Measurements from ENCODE around the gene RNF169.

The RNF169 gene

GRCh38 chr11:74783241-74783871 is 34.7 kb downstream of the RNF169 start:
- Histone ChIP-seq H3K36me3 (ENCODE audit: control insufficient read depth in 1 of 2, insufficient read depth in 2 of 2, low read length in 2 of 2) (no peaks in the 10 kb centered on the region), H3K27me3 (ENCODE audit: control insufficient read depth in 1 of 2, insufficient read depth in 2 of 2, low read length in 2 of 2) (no peaks in the 10 kb centered on the region), H3K9ac (ENCODE audit: low read depth in 1 of 2, low read length in 2 of 2) (no peak overlapping the region), H3K27ac (ENCODE audit: low read depth, low read length) (no peak overlapping the region), H3K4me1 (ENCODE audit: control insufficient read depth in 1 of 2, insufficient read depth in 2 of 2, low read length in 2 of 2) (peaks cover 13 to 20% of the 10 kb centered on the region in 2 donors), H3K9me3 (ENCODE audit: control insufficient read depth in 1 of 2, low read length in 2 of 2) (no peaks in the 10 kb centered on the region), H3K4me3 (ENCODE audit: low read depth in 1 of 2, low read length in 2 of 2) (no peak overlapping the region)

- Histone ChIP-seq H3K4me1 (ENCODE audit: control insufficient read depth in 1 of 2, insufficient read depth in 2 of 2, low read length in 2 of 2) (peaks cover 13 to 20% of the 10 kb centered on the region in 2 donors), H3K36me3 (ENCODE audit: control insufficient read depth in 1 of 2, insufficient read depth in 2 of 2, low read length in 2 of 2) (no peaks in the 10 kb centered on the region), H3K27me3 (ENCODE audit: control insufficient read depth in 1 of 2, insufficient read depth in 2 of 2, low read length in 2 of 2) (no peaks in the 10 kb centered on the region), H3K27ac (ENCODE audit: low read depth, low read length) (no peak overlapping the region), H3K4me3 (ENCODE audit: low read depth in 1 of 2, low read length in 2 of 2) (no peak overlapping the region), H3K9me3 (ENCODE audit: control insufficient read depth in 1 of 2, low read length in 2 of 2) (no peaks in the 10 kb centered on the region), H3K9ac (ENCODE audit: low read depth in 1 of 2, low read length in 2 of 2) (no peak overlapping the region)
Measured at GRCh38 chr11:74784234-74784633, 35.6 kb downstream of the RNF169 start.

- no peak overlapping the region for H3K27ac ChIP-seq (ENCODE audit: low read depth, low read length)
- H3K36me3 ChIP-seq (ENCODE audit: control insufficient read depth in 1 of 2, insufficient read depth in 2 of 2, low read length in 2 of 2), result peaks cover under 1 to 2% of the 10 kb centered on the region in 2 donors
- H3K9me3 ChIP-seq (ENCODE audit: control insufficient read depth in 1 of 2, low read length in 2 of 2), result no peaks in the 10 kb centered on the region
- no peaks in the 10 kb centered on the region for H3K27me3 ChIP-seq (ENCODE audit: control insufficient read depth in 1 of 2, insufficient read depth in 2 of 2, low read length in 2 of 2)
- H3K9ac ChIP-seq (ENCODE audit: low read depth in 1 of 2, low read length in 2 of 2), result no peak overlapping the region
- H3K4me3 ChIP-seq (ENCODE audit: low read depth in 1 of 2, low read length in 2 of 2), result no peak overlapping the region
- H3K4me1 ChIP-seq (ENCODE audit: control insufficient read depth in 1 of 2, insufficient read depth in 2 of 2, low read length in 2 of 2), result peaks cover 13 to 20% of the 10 kb centered on the region in 2 donors
Measured at GRCh38 chr11:74784726-74785125, 36.1 kb downstream of the RNF169 start.

GRCh38 chr11:74786574-74786973 is 37.9 kb downstream of the RNF169 start:
- Histone ChIP-seq H3K4me3 (ENCODE audit: low read depth in 1 of 2, low read length in 2 of 2) (no peak overlapping the region), H3K27ac (ENCODE audit: low read depth, low read length) (no peak overlapping the region), H3K4me1 (ENCODE audit: control insufficient read depth in 1 of 2, insufficient read depth in 2 of 2, low read length in 2 of 2) (peaks cover 13 to 17% of the 10 kb centered on the region in 2 donors), H3K9me3 (ENCODE audit: control insufficient read depth in 1 of 2, low read length in 2 of 2) (no peaks in the 10 kb centered on the region), H3K36me3 (ENCODE audit: control insufficient read depth in 1 of 2, insufficient read depth in 2 of 2, low read length in 2 of 2) (peaks cover 14 to 19% of the 10 kb centered on the region in 2 donors), H3K27me3 (ENCODE audit: control insufficient read depth in 1 of 2, insufficient read depth in 2 of 2, low read length in 2 of 2) (no peaks in the 10 kb centered on the region), H3K9ac (ENCODE audit: low read depth in 1 of 2, low read length in 2 of 2) (no peak overlapping the region)

GRCh38 chr11:74791333-74792100 is 42.9 kb downstream of the RNF169 start:
- Histone ChIP-seq H3K36me3 (ENCODE audit: control insufficient read depth in 1 of 2, insufficient read depth in 2 of 2, low read length in 2 of 2) (peaks cover 16 to 29% of the 10 kb centered on the region in 2 donors), H3K27ac (ENCODE audit: low read depth, low read length) (no peak overlapping the region), H3K4me1 (ENCODE audit: control insufficient read depth in 1 of 2, insufficient read depth in 2 of 2, low read length in 2 of 2) (no peaks in the 10 kb centered on the region), H3K4me3 (ENCODE audit: low read depth in 1 of 2, low read length in 2 of 2) (no peak overlapping the region), H3K27me3 (ENCODE audit: control insufficient read depth in 1 of 2, insufficient read depth in 2 of 2, low read length in 2 of 2) (no peaks in the 10 kb centered on the region), H3K9me3 (ENCODE audit: control insufficient read depth in 1 of 2, low read length in 2 of 2) (no peaks in the 10 kb centered on the region), H3K9ac (ENCODE audit: low read depth in 1 of 2, low read length in 2 of 2) (no peak overlapping the region)

GRCh38 chr11:74806267-74806666 is 57.6 kb downstream of the RNF169 start:
- H3K27me3 ChIP-seq (ENCODE audit: control insufficient read depth in 1 of 2, insufficient read depth in 2 of 2, low read length in 2 of 2), result no peaks in the 10 kb centered on the region
- H3K4me1 ChIP-seq (ENCODE audit: control insufficient read depth in 1 of 2, insufficient read depth in 2 of 2, low read length in 2 of 2), result no peaks in the 10 kb centered on the region
- H3K27ac ChIP-seq (ENCODE audit: low read depth, low read length), result no peak overlapping the region
- H3K4me3 ChIP-seq (ENCODE audit: low read depth in 1 of 2, low read length in 2 of 2), result no peak overlapping the region
- H3K9me3 ChIP-seq (ENCODE audit: control insufficient read depth in 1 of 2, low read length in 2 of 2), result no peaks in the 10 kb centered on the region
- H3K9ac ChIP-seq (ENCODE audit: low read depth in 1 of 2, low read length in 2 of 2), result no peak overlapping the region
- no peaks in the 10 kb centered on the region for H3K36me3 ChIP-seq (ENCODE audit: control insufficient read depth in 1 of 2, insufficient read depth in 2 of 2, low read length in 2 of 2)

GRCh38 chr11:74809801-74810200 is 61.2 kb downstream of the RNF169 start:
- Histone ChIP-seq H3K4me3 (ENCODE audit: low read depth in 1 of 2, low read length in 2 of 2) (no peak overlapping the region), H3K9me3 (ENCODE audit: control insufficient read depth in 1 of 2, low read length in 2 of 2) (no peaks in the 10 kb centered on the region), H3K4me1 (ENCODE audit: control insufficient read depth in 1 of 2, insufficient read depth in 2 of 2, low read length in 2 of 2) (no peaks in the 10 kb centered on the region), H3K27ac (ENCODE audit: low read depth, low read length) (no peak overlapping the region), H3K27me3 (ENCODE audit: control insufficient read depth in 1 of 2, insufficient read depth in 2 of 2, low read length in 2 of 2) (no peaks in the 10 kb centered on the region), H3K9ac (ENCODE audit: low read depth in 1 of 2, low read length in 2 of 2) (no peak overlapping the region), H3K36me3 (ENCODE audit: control insufficient read depth in 1 of 2, insufficient read depth in 2 of 2, low read length in 2 of 2) (peaks cover 0 to 8% of the 10 kb centered on the region in 2 donors)

- H3K4me1 ChIP-seq (ENCODE audit: control insufficient read depth in 1 of 2, insufficient read depth in 2 of 2, low read length in 2 of 2), result no peaks in the 10 kb centered on the region
- no peak overlapping the region for H3K9ac ChIP-seq (ENCODE audit: low read depth in 1 of 2, low read length in 2 of 2)
- H3K9me3 ChIP-seq (ENCODE audit: control insufficient read depth in 1 of 2, low read length in 2 of 2), result no peaks in the 10 kb centered on the region
- H3K27ac ChIP-seq (ENCODE audit: low read depth, low read length), result no peak overlapping the region
- H3K27me3 ChIP-seq (ENCODE audit: control insufficient read depth in 1 of 2, insufficient read depth in 2 of 2, low read length in 2 of 2), result no peaks in the 10 kb centered on the region
- no peak overlapping the region for H3K4me3 ChIP-seq (ENCODE audit: low read depth in 1 of 2, low read length in 2 of 2)
- H3K36me3 ChIP-seq (ENCODE audit: control insufficient read depth in 1 of 2, insufficient read depth in 2 of 2, low read length in 2 of 2), result peaks cover 5 to 29% of the 10 kb centered on the region in 2 donors
Measured at GRCh38 chr11:74815966-74816365, 67.3 kb downstream of the RNF169 start.

GRCh38 chr11:74816664-74817063 is 68.0 kb downstream of the RNF169 start:
- Histone ChIP-seq H3K36me3 (ENCODE audit: control insufficient read depth in 1 of 2, insufficient read depth in 2 of 2, low read length in 2 of 2) (peaks cover 5 to 29% of the 10 kb centered on the region in 2 donors), H3K27me3 (ENCODE audit: control insufficient read depth in 1 of 2, insufficient read depth in 2 of 2, low read length in 2 of 2) (no peaks in the 10 kb centered on the region), H3K4me1 (ENCODE audit: control insufficient read depth in 1 of 2, insufficient read depth in 2 of 2, low read length in 2 of 2) (no peaks in the 10 kb centered on the region), H3K9me3 (ENCODE audit: control insufficient read depth in 1 of 2, low read length in 2 of 2) (no peaks in the 10 kb centered on the region), H3K9ac (ENCODE audit: low read depth in 1 of 2, low read length in 2 of 2) (no peak overlapping the region), H3K27ac (ENCODE audit: low read depth, low read length) (no peak overlapping the region), H3K4me3 (ENCODE audit: low read depth in 1 of 2, low read length in 2 of 2) (no peak overlapping the region)

GRCh38 chr11:74818283-74818946 is 69.8 kb downstream of the RNF169 start:
- Histone ChIP-seq H3K27ac (ENCODE audit: low read depth, low read length) (no peak overlapping the region), H3K4me3 (ENCODE audit: low read depth in 1 of 2, low read length in 2 of 2) (no peak overlapping the region), H3K27me3 (ENCODE audit: control insufficient read depth in 1 of 2, insufficient read depth in 2 of 2, low read length in 2 of 2) (no peaks in the 10 kb centered on the region), H3K9ac (ENCODE audit: low read depth in 1 of 2, low read length in 2 of 2) (no peak overlapping the region), H3K9me3 (ENCODE audit: control insufficient read depth in 1 of 2, low read length in 2 of 2) (no peaks in the 10 kb centered on the region), H3K36me3 (ENCODE audit: control insufficient read depth in 1 of 2, insufficient read depth in 2 of 2, low read length in 2 of 2) (peaks cover 5 to 32% of the 10 kb centered on the region in 2 donors), H3K4me1 (ENCODE audit: control insufficient read depth in 1 of 2, insufficient read depth in 2 of 2, low read length in 2 of 2) (no peaks in the 10 kb centered on the region)
